Mucosa of descending colon (tissue), 3 donors: ENCODE results near the gene AGXT2. TPM values are rescaled to one million over a fixed set of nuclear protein-coding genes. Genes with fewer than 3 reads are reported as not detected.

Source experiments
- ATAC-seq: fragments of 200-7000 bp; cut with Tn5 transposase; one replicate; pipeline ENCODE4 v1.9.1; 2020; ENCODE audit warnings: mild to moderate bottlenecking, moderate library complexity
- DNase-seq, 3 donors: peaks; one replicate each; pipeline ENCODE4 v3.0.0-alpha.2; 2020
- H3K36me3 ChIP-seq: fragments of 200-600 bp; one replicate; pipeline ENCODE4 v1.8.0; 2021; ENCODE audit warnings: low read depth, mild to moderate bottlenecking
- H3K4me1 ChIP-seq: fragments of 200-600 bp; one replicate; pipeline ENCODE4 v1.8.0; 2021; ENCODE audit warnings: low read depth, mild to moderate bottlenecking
- H3K4me3 ChIP-seq: fragments of 200-600 bp; one replicate; pipeline ENCODE4 v1.8.0; 2021; ENCODE audit warnings: mild to moderate bottlenecking
- H3K9me3 ChIP-seq: fragments of 200-600 bp; one replicate; pipeline ENCODE4 v1.8.0; 2021; ENCODE audit warnings: mild to moderate bottlenecking
- CTCF ChIP-seq: fragments of 200-600 bp; IDR thresholded peaks from one replicate; pipeline ENCODE4 v1.8.0; 2022; ENCODE audit warnings: antibody characterized with exemption, mild to moderate bottlenecking
- intact Hi-C, 2 donors: fragments of 100-400 bp; cut with DNase I in 1 of 2; cut with micrococcal nuclease in 1 of 2; formaldehyde crosslinking; loops; one replicate each; pipeline versions ENCODE4 v1.11.0 to v1.11.1; 2022; cut with DNase I, micrococcal nuclease
- total RNA-seq, 3 donors: library from RNA; stranded (reverse); fragmentation: NEBNext Ultra II Directional in 2 of 3; extraction: Animal tissue kit (Norgen Biotek cat#: 25700) in 2 of 3; gene quantifications; one replicate each; pipeline versions ENCODE4 v1.2.1 to v1.2.4, GENCODE V29; 2021 to 2023
- donor health status: DM: no; HTN: no; CAD: no; lungs with moderate emphysema.
- donor health status: DM: no; HTN: no; CAD: no.
- donor health status: DM: no; HTN: yes; CAD: no.

AGXT2 gene
- total RNA-seq, 3 donors from 2014 or later: not detected

DNA sequence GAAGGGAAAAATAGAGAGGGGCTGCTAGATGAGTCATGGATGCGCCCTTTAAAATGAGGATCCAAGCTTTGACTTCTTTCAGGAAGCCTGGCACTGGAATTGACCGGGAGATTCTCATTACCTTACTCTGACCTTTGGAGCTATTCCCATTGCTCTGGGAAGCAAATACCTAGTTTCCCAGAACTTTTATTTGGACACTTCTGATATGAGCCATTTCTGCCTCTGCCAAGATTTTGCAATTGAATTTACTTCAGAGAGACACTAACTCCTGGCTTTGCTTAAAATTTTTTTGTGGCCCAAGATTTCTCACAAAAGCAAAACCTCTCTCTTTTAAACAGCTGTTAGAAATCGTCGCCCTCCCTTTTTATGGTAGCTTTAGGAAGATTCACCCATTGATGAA is 15.7 kb upstream of the AGXT2 start:
- TF ChIP-seq CTCF: no peak
- no peak for DNase-seq
- no peak overlapping the region for H3K4me3 ChIP-seq
- no peaks in the 10 kb centered on the region for H3K9me3 ChIP-seq
- ATAC-seq: no peak
- H3K36me3 ChIP-seq: no peaks in the 10 kb centered on the region
- no peaks in the 10 kb centered on the region for H3K4me1 ChIP-seq
- intact Hi-C loops: no loop called here

DNA sequence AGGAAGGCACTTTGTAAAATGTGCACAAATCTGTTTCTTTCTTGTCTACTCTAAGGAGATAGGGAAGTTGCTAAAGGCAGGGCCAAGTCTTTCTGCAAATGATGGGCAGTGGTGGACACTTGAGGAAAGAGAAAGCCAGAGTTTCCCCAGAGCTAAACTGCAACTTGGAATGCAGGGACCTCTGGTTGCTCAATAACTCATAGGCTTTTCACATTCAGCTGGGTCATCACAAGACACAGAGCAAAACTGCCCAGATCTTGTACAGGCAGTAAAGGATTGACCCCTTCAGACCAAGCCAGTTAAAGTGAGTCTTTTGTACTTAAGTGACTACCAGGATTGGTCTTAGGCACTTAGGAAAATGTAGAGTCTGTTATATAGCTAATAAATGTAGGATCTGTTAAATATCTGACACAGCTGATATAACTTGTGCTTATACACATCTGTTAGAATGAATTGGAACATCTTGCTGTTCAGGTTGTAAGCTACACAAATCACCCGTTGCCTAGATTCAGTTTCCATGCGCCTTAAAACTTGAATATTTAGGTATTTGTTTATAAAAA is 13.5 kb upstream of the AGXT2 start:
- intact Hi-C loops: no loop called here
- H3K4me3 ChIP-seq: no peak overlapping the region
- TF ChIP-seq CTCF: no peak
- DNase-seq (no peak), ATAC-seq (no peak)
- no peaks in the 10 kb centered on the region for H3K4me1 ChIP-seq
- H3K9me3 ChIP-seq: no peaks in the 10 kb centered on the region
- H3K36me3 ChIP-seq: no peaks in the 10 kb centered on the region

GRCh38 chr5:35060236-35060635 is 12.5 kb upstream of the AGXT2 start:
- H3K9me3 ChIP-seq: no peaks in the 10 kb centered on the region
- no peaks in the 10 kb centered on the region for H3K36me3 ChIP-seq
- TF ChIP-seq CTCF: no peak
- H3K4me3 ChIP-seq: no peak overlapping the region
- H3K4me1 ChIP-seq: no peaks in the 10 kb centered on the region
- intact Hi-C loops: no loop called here
- ATAC-seq: no peak
- DNase-seq: no peak

GRCh38 chr5:35059251-35059650 is 11.5 kb upstream of the AGXT2 start:
- intact Hi-C loops: no loop called here
- no peak for TF ChIP-seq CTCF
- no peaks in the 10 kb centered on the region for H3K4me1 ChIP-seq
- H3K4me3 ChIP-seq: no peak overlapping the region
- ATAC-seq (no peak), DNase-seq (no peak)
- H3K36me3 ChIP-seq: no peaks in the 10 kb centered on the region
- H3K9me3 ChIP-seq: no peaks in the 10 kb centered on the region

DNA sequence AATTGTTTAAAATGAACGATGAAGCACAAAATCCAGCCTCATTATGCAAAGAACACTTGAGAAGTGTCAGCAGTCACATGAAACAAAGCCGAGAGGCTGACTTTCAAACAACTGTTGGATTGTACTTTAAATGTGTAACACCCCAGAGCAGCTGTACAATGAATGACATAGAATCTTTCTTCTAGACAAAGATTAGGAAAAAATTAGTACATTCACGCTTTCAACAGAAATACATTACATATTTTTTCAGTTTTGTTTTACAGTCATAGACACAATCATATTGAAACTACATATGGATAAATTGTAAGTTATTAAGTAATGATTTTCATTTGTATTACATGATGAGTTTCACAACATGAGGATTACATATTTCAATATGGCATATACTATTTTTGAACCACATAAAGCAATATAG is 10.6 kb upstream of the AGXT2 start:
- no peaks in the 10 kb centered on the region for H3K4me1 ChIP-seq
- intact Hi-C loops: no loop called here
- H3K4me3 ChIP-seq: no peak overlapping the region
- no peak for DNase-seq
- no peak for TF ChIP-seq CTCF
- ATAC-seq: no peak
- no peaks in the 10 kb centered on the region for H3K9me3 ChIP-seq
- no peaks in the 10 kb centered on the region for H3K36me3 ChIP-seq

DNA sequence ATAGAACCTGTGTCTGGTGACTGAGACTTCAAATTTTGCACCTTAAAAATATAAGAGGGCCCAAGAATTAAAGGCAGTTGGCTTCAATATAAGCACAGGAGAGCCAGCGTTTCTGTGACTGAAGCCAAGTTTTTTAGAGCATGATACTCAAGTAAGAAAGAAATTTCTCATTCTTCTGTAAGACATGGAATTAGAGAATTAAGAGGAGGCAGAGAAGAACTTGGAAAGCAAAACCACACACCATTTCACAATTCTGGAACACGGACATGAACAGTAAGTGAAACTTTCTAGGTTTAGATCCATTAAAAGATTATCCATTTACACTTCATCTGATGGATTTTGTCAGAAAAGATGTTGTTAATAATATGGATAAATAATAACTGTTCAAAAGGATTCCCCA is 8.9 kb upstream of the AGXT2 start:
- no peak for DNase-seq
- no peak for TF ChIP-seq CTCF
- intact Hi-C loops: no loop called here
- Histone ChIP-seq H3K36me3 (no peaks in the 10 kb centered on the region), H3K4me3 (no peak overlapping the region), H3K4me1 (no peaks in the 10 kb centered on the region), H3K9me3 (no peaks in the 10 kb centered on the region)
- no peak for ATAC-seq
